HCT116 (cell line): ENCODE results near the gene SRGAP1. TPM values are rescaled to one million over a fixed set of nuclear protein-coding genes. Genes with fewer than 3 reads are reported as not detected.

Source experiments
- ATAC-seq: fragments of 200-7000 bp; cut with Tn5 transposase; 2 replicates; pipeline ENCODE4 v1.9.1; 2020; ENCODE audit warnings: mild to moderate bottlenecking, moderate library complexity
- BruUV-seq: library from RNA; stranded (reverse); fragments of 400-500 nt; replicated peaks from 2 replicates; lab custom pipeline; 2021; lab: Mats Ljungman, UMichigan
- CTCF ChIA-PET: fragments of 300-600 bp; sonication (Branson Sonifier 250); formaldehyde crosslinking; loops from one replicate; lab custom pipeline; 2021; ENCODE audit warnings: antibody characterized with exemption; lab: Charles Lee
- POLR2A ChIA-PET: fragments of 300-600, 350-600 bp; sonication (Branson Sonifier 250); formaldehyde crosslinking; loops from one replicate; lab custom pipeline; 2021; ENCODE audit warnings: antibody characterized with exemption; lab: Charles Lee
- RAD21 ChIA-PET, 2 experiments: fragments of 300-600 bp; sonication (Branson Sonifier 250); formaldehyde crosslinking; loops; one replicate each; lab custom pipeline; 2023; ENCODE audit warnings: low total read pairs in 2 of 2; ENCODE audit not compliant: uncharacterized antibody in 2 of 2, unreplicated experiment in 2 of 2, low non-redundant PET in 1 of 2; lab: Charles Lee
- DNase-seq: peaks from one replicate; pipeline ENCODE4 v3.0.0-alpha.2; 2010; ENCODE audit warnings: low read depth, low spot score
- H2AFZ ChIP-seq: fragments of 200-600 bp; shearing (Covaris generic), sonication (generic); 2 replicates; pipeline ENCODE4 v1.6.1; 2017; ENCODE audit warnings: low read depth, mixed run types, mixed read lengths, antibody characterized with exemption, low read length; ENCODE audit not compliant: poor library complexity, severe bottlenecking
- H3K27ac ChIP-seq: 2 replicates; pipeline ENCODE4 v1.5.1; 2012; ENCODE audit warnings: low read depth, low read length
- H3K27me3 ChIP-seq: fragments of 200-600 bp; sonication (generic); 2 replicates; pipeline ENCODE4 v1.6.1; 2016; ENCODE audit warnings: mixed run types, low read length, mixed read lengths; ENCODE audit not compliant: insufficient read depth
- H3K36me3 ChIP-seq, 2 experiments: fragments of 200-500 bp in 1 of 2; fragments of 200-600 bp in 1 of 2; sonication (Bioruptor generic) in 1 of 2; sonication (generic) in 1 of 2; 2 replicates each; pipeline versions ENCODE4 v1.5.1 to v1.6.1; 2014 to 2016; ENCODE audit warnings: low read length in 2 of 2, inconsistent platforms in 1 of 2, mixed read lengths in 1 of 2, mixed run types in 1 of 2; ENCODE audit not compliant: insufficient read depth in 2 of 2, control insufficient read depth in 1 of 2
- H3K4me1 ChIP-seq, 2 experiments: fragments of 200-600 bp in 1 of 2; sonication (generic) in 1 of 2; 2 replicates each; pipeline versions ENCODE4 v1.5.1 to v1.6.1; 2012 to 2017; ENCODE audit warnings: low read length in 2 of 2, inconsistent platforms in 1 of 2, mild to moderate bottlenecking in 1 of 2, mixed read lengths in 1 of 2, mixed run types in 1 of 2, moderate library complexity in 1 of 2; ENCODE audit not compliant: insufficient read depth in 2 of 2, control insufficient read depth in 1 of 2
- H3K4me2 ChIP-seq: fragments of 200-600 bp; sonication (generic); 2 replicates; pipeline ENCODE4 v1.6.1; 2017; ENCODE audit warnings: mixed run types, low read length, mixed read lengths
- H3K4me3 ChIP-seq, 2 experiments: fragments of 200-600 bp in 1 of 2; sonication (generic) in 1 of 2; replicated peaks in 1 of 2; 2 replicates each; pipeline ENCODE4 v1.5.1; 2011 to 2016; ENCODE audit warnings: low read length in 2 of 2, control low read depth in 1 of 2, low read depth in 1 of 2, mild to moderate bottlenecking in 1 of 2, mixed read lengths in 1 of 2, mixed run types in 1 of 2
- H3K79me2 ChIP-seq: fragments of 200-600 bp; sonication (generic); 2 replicates; pipeline ENCODE4 v1.6.1; 2017; ENCODE audit warnings: mild to moderate bottlenecking, mixed run types, low read length, moderate library complexity, mixed read lengths; ENCODE audit not compliant: insufficient read depth
- H3K9ac ChIP-seq: fragments of 200-600 bp; sonication (generic); 2 replicates; pipeline ENCODE4 v1.6.1; 2016; ENCODE audit warnings: low read length, mixed read lengths
- H3K9me2 ChIP-seq: fragments of 200-600 bp; sonication (generic), shearing (Covaris generic); 2 replicates; pipeline ENCODE4 v1.6.1; 2017; ENCODE audit warnings: mixed run types, mild to moderate bottlenecking, moderate library complexity; ENCODE audit not compliant: insufficient read depth
- H3K9me3 ChIP-seq, 2 experiments: fragments of 200-500 bp in 1 of 2; fragments of 200-600 bp in 1 of 2; sonication (Bioruptor generic) in 1 of 2; sonication (generic) in 1 of 2; 2 replicates each; pipeline ENCODE4 v1.6.1; 2014 to 2017; ENCODE audit warnings: low read length in 2 of 2, mixed read lengths in 2 of 2, inconsistent platforms in 1 of 2, low read depth in 1 of 2, mild to moderate bottlenecking in 1 of 2, mixed run types in 1 of 2, moderate library complexity in 1 of 2; ENCODE audit not compliant: control insufficient read depth in 1 of 2, insufficient read depth in 1 of 2
- H4K20me1 ChIP-seq: fragments of 200-600 bp; sonication (generic), shearing (Covaris generic); 2 replicates; pipeline ENCODE4 v1.6.1; 2017; ENCODE audit warnings: mixed run types, mild to moderate bottlenecking, moderate library complexity; ENCODE audit not compliant: insufficient read depth
- CBX3 ChIP-seq: IDR thresholded peaks from 2 replicates; pipeline ENCODE4 v1.6.1; 2012; ENCODE audit warnings: low read depth
- CEBPB ChIP-seq: IDR thresholded peaks from 2 replicates; pipeline ENCODE4 v1.6.1; 2012; ENCODE audit warnings: low read depth
- EGR1 ChIP-seq: IDR thresholded peaks from 2 replicates; pipeline ENCODE4 v1.6.1; 2012; ENCODE audit warnings: low read depth
- ELF1 ChIP-seq: IDR thresholded peaks from 2 replicates; pipeline ENCODE4 v1.6.1; 2012; ENCODE audit warnings: low read depth, borderline replicate concordance
- EZH2 ChIP-seq: fragments of 200-600 bp; sonication (generic); IDR thresholded peaks from 2 replicates; pipeline ENCODE4 v1.6.1; 2017; ENCODE audit warnings: antibody characterized with exemption, mixed run types
- EZH2phosphoT487 ChIP-seq: fragments of 200-600 bp; IDR thresholded peaks from 2 replicates; pipeline ENCODE4 v1.6.1; 2018; ENCODE audit warnings: antibody characterized with exemption, borderline replicate concordance
- SP1 ChIP-seq: IDR thresholded peaks from 2 replicates; pipeline ENCODE4 v1.6.1; 2012; ENCODE audit warnings: low read depth
- SRF ChIP-seq: IDR thresholded peaks from 2 replicates; pipeline ENCODE4 v1.6.1; 2012; ENCODE audit warnings: low read depth
- ZNF274 ChIP-seq: fragments of 200-500 bp; sonication (Bioruptor generic); IDR thresholded peaks from 2 replicates; pipeline ENCODE4 v1.6.1; 2014; ENCODE audit warnings: mild to moderate bottlenecking, low read depth, low read length, inconsistent platforms
- intact Hi-C: fragments of 100-400 bp; cut with micrococcal nuclease; formaldehyde crosslinking; loops from 2 replicates; pipeline ENCODE4 v1.10.0; 2022
- total RNA-seq: library from RNA; stranded (reverse); gene quantifications from one replicate; pipeline ENCODE4 v1.2.1, GENCODE V29; 2021; ENCODE audit not compliant: unreplicated experiment
- TF ChIP-seq, protein P1 (sequence below): IDR thresholded peaks from 2 replicates; pipeline ENCODE4 v1.6.1; 2011; ENCODE audit warnings: mild to moderate bottlenecking, low read length, moderate library complexity; ENCODE audit not compliant: insufficient replicate concordance; ENCODE audit errors: extremely low read depth
- TF ChIP-seq, protein P2 (sequence below): IDR thresholded peaks from 2 replicates; pipeline ENCODE4 v1.6.1; 2012; ENCODE audit warnings: low read depth
- TF ChIP-seq, protein P3 (sequence below), 3 experiments: fragments of 200-600 bp in 1 of 3; sonication (generic) in 1 of 3; IDR thresholded peaks in 2 of 3; conservative IDR thresholded peaks in 1 of 3; 2 replicates each; pipeline ENCODE4 v1.5.1; 2012 to 2017; ENCODE audit warnings: low read depth in 2 of 3, low read length in 2 of 3, antibody characterized with exemption in 1 of 3, borderline replicate concordance in 1 of 3, control low read depth in 1 of 3, mild to moderate bottlenecking in 1 of 3, mixed read lengths in 1 of 3, mixed run types in 1 of 3, moderate library complexity in 1 of 3; ENCODE audit not compliant: insufficient read depth in 1 of 3

Gene SRGAP1
- total RNA-seq, 1 experiment from 2014 or later: 16.6 TPM

DNA sequence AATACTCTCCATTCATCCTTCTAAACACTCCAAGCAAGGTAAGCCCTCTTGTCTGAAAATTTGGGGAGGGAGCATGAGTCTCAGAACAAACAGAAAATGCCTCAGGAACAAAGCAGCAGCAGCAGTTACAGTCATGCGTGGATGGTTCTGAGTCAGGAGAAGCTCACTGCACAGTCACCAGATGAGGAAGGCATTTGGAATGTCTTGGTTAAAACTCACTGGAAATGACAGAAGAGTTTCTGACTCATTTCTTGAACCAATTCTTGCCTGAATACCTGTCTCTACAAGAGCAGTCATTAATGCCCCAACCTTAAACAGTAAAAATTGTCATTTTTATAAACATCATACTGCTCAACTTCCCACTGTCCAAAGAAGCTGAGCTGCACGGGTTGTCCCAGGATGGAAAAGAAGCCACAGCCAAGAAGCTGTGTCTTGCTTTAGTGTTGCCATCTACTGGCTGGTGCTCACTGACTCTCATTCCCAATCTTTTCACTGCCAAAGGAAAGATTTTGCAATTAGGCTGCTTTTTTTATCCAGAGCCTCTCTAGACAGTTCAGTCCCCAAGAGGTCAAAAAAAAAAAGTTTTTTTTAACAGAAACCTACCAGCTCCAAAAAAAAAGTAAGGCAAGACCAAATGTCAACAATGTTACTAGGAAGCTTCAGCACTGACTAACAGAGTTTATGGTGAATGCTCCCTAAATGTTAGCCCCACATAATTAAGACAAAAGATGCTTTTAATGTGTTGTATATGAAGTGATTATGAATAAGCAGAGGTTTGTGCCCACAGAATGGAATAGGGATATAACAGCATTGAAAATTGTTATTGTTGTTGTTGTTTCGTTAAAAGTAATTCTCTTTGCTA lies 337.2 kb downstream of the SRGAP1 start (continued):
- TF ChIP-seq, protein P1, sequence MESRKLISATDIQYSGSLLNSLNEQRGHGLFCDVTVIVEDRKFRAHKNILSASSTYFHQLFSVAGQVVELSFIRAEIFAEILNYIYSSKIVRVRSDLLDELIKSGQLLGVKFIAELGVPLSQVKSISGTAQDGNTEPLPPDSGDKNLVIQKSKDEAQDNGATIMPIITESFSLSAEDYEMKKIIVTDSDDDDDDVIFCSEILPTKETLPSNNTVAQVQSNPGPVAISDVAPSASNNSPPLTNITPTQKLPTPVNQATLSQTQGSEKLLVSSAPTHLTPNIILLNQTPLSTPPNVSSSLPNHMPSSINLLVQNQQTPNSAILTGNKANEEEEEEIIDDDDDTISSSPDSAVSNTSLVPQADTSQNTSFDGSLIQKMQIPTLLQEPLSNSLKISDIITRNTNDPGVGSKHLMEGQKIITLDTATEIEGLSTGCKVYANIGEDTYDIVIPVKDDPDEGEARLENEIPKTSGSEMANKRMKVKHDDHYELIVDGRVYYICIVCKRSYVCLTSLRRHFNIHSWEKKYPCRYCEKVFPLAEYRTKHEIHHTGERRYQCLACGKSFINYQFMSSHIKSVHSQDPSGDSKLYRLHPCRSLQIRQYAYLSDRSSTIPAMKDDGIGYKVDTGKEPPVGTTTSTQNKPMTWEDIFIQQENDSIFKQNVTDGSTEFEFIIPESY: no peak
- peak; percentile 40; the same call in 1 of the 2 replicates for TF ChIP-seq EGR1

DNA sequence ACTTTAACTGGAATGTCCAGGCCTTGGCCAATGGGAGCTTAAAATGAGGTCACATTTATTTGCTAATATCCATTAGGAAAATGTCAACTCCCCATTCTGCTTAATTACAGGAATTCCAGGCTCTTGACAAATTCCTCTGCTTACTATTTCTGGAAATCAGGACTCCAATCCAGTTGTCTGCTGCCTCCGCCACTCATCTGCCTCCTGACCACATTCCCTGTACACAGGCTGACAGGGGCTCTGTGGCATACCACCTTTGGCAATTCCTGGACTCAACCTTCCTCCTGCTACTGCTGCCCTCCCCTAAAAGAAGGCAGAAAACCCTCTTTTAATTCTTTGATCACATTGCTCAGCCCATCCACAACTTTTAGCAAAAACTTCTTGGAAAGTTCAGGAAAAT lies 339.7 kb downstream of the SRGAP1 start:
- Histone ChIP-seq H3K9me3 (no peaks in the 10 kb centered on the region), H2AFZ (no peak overlapping the region), H4K20me1 (no peaks in the 10 kb centered on the region), H3K27me3 (no peaks in the 10 kb centered on the region), H3K9ac (no peak overlapping the region), H3K36me3 (no peaks in the 10 kb centered on the region), H3K9me2 (no peaks in the 10 kb centered on the region), H3K4me2 (no peak overlapping the region), H3K4me3 (no peak overlapping the region), H3K4me1 (peaks cover 16 to 49% of the 10 kb centered on the region in 2 experiments), H3K27ac (no peak overlapping the region), H3K79me2 (no peaks in the 10 kb centered on the region)
- POLR2A ChIA-PET: no interaction called here
- intact Hi-C loops: loop anchor here (5.0 kb wide), 1 partner anchor 267 kb away; no protein-coding TSS in a partner anchor
- no TSS peak for BruUV-seq
- DNase-seq: no peak
- CTCF ChIA-PET: interaction anchor here (0.6 kb wide), 1 partner anchor 341 kb away, joined by 3 read pairs; no protein-coding TSS in a partner anchor
- RAD21 ChIA-PET: no interaction called here
- ATAC-seq: no peak
- TF ChIP-seq ELF1: no peak
- TF ChIP-seq, protein P1: no peak
- no peak for TF ChIP-seq EZH2phosphoT487
- TF ChIP-seq ZNF274: no peak
- no peak for TF ChIP-seq CBX3
- TF ChIP-seq EGR1: no peak
- TF ChIP-seq, protein P2, sequence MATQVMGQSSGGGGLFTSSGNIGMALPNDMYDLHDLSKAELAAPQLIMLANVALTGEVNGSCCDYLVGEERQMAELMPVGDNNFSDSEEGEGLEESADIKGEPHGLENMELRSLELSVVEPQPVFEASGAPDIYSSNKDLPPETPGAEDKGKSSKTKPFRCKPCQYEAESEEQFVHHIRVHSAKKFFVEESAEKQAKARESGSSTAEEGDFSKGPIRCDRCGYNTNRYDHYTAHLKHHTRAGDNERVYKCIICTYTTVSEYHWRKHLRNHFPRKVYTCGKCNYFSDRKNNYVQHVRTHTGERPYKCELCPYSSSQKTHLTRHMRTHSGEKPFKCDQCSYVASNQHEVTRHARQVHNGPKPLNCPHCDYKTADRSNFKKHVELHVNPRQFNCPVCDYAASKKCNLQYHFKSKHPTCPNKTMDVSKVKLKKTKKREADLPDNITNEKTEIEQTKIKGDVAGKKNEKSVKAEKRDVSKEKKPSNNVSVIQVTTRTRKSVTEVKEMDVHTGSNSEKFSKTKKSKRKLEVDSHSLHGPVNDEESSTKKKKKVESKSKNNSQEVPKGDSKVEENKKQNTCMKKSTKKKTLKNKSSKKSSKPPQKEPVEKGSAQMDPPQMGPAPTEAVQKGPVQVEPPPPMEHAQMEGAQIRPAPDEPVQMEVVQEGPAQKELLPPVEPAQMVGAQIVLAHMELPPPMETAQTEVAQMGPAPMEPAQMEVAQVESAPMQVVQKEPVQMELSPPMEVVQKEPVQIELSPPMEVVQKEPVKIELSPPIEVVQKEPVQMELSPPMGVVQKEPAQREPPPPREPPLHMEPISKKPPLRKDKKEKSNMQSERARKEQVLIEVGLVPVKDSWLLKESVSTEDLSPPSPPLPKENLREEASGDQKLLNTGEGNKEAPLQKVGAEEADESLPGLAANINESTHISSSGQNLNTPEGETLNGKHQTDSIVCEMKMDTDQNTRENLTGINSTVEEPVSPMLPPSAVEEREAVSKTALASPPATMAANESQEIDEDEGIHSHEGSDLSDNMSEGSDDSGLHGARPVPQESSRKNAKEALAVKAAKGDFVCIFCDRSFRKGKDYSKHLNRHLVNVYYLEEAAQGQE: no peak
- no peak for TF ChIP-seq CEBPB
- TF ChIP-seq, protein P3, sequence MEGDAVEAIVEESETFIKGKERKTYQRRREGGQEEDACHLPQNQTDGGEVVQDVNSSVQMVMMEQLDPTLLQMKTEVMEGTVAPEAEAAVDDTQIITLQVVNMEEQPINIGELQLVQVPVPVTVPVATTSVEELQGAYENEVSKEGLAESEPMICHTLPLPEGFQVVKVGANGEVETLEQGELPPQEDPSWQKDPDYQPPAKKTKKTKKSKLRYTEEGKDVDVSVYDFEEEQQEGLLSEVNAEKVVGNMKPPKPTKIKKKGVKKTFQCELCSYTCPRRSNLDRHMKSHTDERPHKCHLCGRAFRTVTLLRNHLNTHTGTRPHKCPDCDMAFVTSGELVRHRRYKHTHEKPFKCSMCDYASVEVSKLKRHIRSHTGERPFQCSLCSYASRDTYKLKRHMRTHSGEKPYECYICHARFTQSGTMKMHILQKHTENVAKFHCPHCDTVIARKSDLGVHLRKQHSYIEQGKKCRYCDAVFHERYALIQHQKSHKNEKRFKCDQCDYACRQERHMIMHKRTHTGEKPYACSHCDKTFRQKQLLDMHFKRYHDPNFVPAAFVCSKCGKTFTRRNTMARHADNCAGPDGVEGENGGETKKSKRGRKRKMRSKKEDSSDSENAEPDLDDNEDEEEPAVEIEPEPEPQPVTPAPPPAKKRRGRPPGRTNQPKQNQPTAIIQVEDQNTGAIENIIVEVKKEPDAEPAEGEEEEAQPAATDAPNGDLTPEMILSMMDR (IDR thresholded peaks at IDR 0.05 in 2 of 3, conservative IDR thresholded peaks at IDR 0.05 in 1 of 3; ENCODE audit: borderline replicate concordance in 1 of 3, insufficient read depth in 1 of 3, low read depth in 2 of 3, low read length in 2 of 3): no peak
- TF ChIP-seq EZH2: no peak
- no peak for TF ChIP-seq SP1
- no peak for TF ChIP-seq SRF
